ENCODE data around the gene ZMYM2.

GRCh38 chr13:20053016-20053415 is 94.5 kb downstream of the ZMYM2 start:
- TF ChIP-seq CTCF (conservative IDR thresholded peaks at IDR 0.05; ENCODE audit: low read length) (no peak), EZH2phosphoT487 (IDR thresholded peaks at IDR 0.05; ENCODE audit: borderline replicate concordance, low read depth, low read length) (no peak)
